ENCODE data around the gene RAB35.

Gene RAB35

DNA sequence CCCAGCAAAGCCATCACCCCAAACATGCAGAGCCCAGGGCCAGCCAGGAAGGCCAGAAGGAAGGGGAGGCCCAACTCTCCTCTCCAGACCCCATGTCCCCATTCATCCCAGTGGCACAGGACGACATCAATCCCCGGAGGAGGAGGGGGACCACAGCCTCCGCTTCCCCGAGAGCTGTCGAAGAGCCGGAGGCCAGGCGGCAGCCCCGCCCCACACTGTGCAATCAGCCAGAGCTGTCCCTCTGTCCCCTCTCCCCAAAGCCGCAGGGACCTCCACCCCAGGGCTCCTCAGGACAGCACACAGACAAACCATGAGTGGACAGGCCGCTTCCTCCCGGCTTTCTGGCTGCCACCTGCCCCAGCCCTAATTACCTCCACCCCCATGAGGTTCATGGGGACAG, 16.8 kb downstream of the RAB35 start:
- H3K27ac ChIP-seq (ENCODE audit: extremely low read depth, low read depth, low read length), result no peak overlapping the region
- H3K36me3 ChIP-seq (ENCODE audit: control insufficient read depth in 2 of 2, insufficient read depth in 1 of 2, low read length in 2 of 2), result peaks cover 0 to 84% of the 10 kb centered on the region in 2 experiments; a peak in 2 of 3 replicates
- POLR2A ChIA-PET, result no interaction called here
- TF ChIP-seq ZNF426 (tag by site-specific recombination; IDR thresholded peaks at IDR 0.05) (no peak), ZFP41 (tag by site-specific recombination; IDR thresholded peaks at IDR 0.05; ENCODE audit: borderline replicate concordance) (no peak)
- no peaks in the 10 kb centered on the region for H3K9me3 ChIP-seq (ENCODE audit: control insufficient read depth, insufficient read depth, low read depth, low read length)
- no peaks in the 10 kb centered on the region for H3K4me1 ChIP-seq (ENCODE audit: control insufficient read depth, insufficient read depth, low read length)
- no peak overlapping the region for H3K4me3 ChIP-seq (ENCODE audit: low read depth, low read length)
- CTCF ChIA-PET, result interaction anchor here (0.6 to 2.3 kb wide), 2 partner anchors 12 to 16 kb away, joined by 3 to 5 read pairs; no protein-coding TSS in a partner anchor

DNA sequence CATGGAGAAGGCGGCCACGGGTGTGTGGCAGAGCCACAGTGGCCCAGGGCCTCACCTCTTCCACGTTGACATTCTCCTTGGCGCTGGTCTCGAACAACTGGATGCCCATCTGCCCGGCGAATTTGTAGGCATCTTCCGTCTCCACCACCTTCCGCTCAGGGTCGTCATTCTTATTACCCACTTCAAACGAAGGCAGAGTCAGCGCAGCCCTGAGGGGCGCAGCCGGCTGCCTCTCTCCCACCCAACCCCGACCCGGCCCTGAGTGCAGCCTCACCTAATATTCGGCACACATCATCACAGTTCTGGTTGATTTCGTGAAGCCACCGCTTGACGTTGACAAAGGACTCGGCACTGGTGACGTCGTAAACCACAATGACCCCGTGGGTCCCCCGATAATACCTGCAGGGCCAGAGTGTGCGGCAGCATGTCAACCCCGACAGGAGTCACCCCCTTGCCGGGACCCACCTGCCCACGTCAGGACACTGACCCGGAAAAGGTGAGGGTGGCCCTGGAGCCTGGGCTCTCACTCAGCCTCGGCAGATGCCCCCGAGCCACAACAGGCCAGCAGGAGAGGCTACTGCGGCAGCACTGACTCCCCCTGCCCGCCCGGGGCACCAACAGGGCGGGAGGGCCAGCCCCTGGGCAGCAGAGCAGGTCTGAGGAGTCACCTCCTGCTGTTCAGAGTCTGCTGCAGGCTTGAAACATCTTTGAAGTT, 17.6 kb downstream of the RAB35 start:
- TF ChIP-seq ZNF571 (tag by site-specific recombination; IDR thresholded peaks at IDR 0.05), result no peak
- TF ChIP-seq, protein P1, sequence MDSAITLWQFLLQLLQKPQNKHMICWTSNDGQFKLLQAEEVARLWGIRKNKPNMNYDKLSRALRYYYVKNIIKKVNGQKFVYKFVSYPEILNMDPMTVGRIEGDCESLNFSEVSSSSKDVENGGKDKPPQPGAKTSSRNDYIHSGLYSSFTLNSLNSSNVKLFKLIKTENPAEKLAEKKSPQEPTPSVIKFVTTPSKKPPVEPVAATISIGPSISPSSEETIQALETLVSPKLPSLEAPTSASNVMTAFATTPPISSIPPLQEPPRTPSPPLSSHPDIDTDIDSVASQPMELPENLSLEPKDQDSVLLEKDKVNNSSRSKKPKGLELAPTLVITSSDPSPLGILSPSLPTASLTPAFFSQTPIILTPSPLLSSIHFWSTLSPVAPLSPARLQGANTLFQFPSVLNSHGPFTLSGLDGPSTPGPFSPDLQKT (IDR thresholded peaks at IDR 0.05; ENCODE audit: borderline replicate concordance, low read depth, low read length), result no peak
- TF ChIP-seq, protein P2, sequence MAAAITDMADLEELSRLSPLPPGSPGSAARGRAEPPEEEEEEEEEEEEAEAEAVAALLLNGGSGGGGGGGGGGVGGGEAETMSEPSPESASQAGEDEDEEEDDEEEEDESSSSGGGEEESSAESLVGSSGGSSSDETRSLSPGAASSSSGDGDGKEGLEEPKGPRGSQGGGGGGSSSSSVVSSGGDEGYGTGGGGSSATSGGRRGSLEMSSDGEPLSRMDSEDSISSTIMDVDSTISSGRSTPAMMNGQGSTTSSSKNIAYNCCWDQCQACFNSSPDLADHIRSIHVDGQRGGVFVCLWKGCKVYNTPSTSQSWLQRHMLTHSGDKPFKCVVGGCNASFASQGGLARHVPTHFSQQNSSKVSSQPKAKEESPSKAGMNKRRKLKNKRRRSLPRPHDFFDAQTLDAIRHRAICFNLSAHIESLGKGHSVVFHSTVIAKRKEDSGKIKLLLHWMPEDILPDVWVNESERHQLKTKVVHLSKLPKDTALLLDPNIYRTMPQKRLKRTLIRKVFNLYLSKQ (tag by site-specific recombination; IDR thresholded peaks at IDR 0.05; ENCODE audit: borderline replicate concordance), result no peak
- no peak for TF ChIP-seq WT1 (tag by site-specific recombination; IDR thresholded peaks at IDR 0.05)
- TF ChIP-seq, protein P3, sequence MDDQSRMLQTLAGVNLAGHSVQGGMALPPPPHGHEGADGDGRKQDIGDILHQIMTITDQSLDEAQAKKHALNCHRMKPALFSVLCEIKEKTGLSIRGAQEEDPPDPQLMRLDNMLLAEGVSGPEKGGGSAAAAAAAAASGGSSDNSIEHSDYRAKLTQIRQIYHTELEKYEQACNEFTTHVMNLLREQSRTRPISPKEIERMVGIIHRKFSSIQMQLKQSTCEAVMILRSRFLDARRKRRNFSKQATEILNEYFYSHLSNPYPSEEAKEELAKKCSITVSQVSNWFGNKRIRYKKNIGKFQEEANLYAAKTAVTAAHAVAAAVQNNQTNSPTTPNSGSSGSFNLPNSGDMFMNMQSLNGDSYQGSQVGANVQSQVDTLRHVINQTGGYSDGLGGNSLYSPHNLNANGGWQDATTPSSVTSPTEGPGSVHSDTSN (CRISPR knock-in tag; IDR thresholded peaks at IDR 0.05), result no peak
- no peak for TF ChIP-seq ZBTB1 (tag by site-specific recombination; IDR thresholded peaks at IDR 0.05)
- TF ChIP-seq MEIS1 (CRISPR knock-in tag; IDR thresholded peaks at IDR 0.05; ENCODE audit: borderline replicate concordance), result no peak
- TF ChIP-seq ZNF433 (tag by site-specific recombination; IDR thresholded peaks at IDR 0.05; ENCODE audit: low read depth), result no peak
- CTCF ChIA-PET, result no interaction called here
- no peak overlapping the region for H3K4me3 ChIP-seq (ENCODE audit: low read depth, low read length)
- POLR2A ChIA-PET, result no interaction called here
- 0 out of 2 replicates have a peak, but pooled peaks cover 2% of the 10 kb centered on the region for H3K4me1 ChIP-seq (ENCODE audit: control insufficient read depth, insufficient read depth, low read length)
- H3K27ac ChIP-seq (ENCODE audit: extremely low read depth, low read depth, low read length), result no peak overlapping the region
- H3K9me3 ChIP-seq (ENCODE audit: control insufficient read depth, insufficient read depth, low read depth, low read length), result no peaks in the 10 kb centered on the region
- peaks cover 0 to 81% of the 10 kb centered on the region in 2 experiments; a peak in 2 of 3 replicates for H3K36me3 ChIP-seq (ENCODE audit: control insufficient read depth in 2 of 2, insufficient read depth in 1 of 2, low read length in 2 of 2)

DNA sequence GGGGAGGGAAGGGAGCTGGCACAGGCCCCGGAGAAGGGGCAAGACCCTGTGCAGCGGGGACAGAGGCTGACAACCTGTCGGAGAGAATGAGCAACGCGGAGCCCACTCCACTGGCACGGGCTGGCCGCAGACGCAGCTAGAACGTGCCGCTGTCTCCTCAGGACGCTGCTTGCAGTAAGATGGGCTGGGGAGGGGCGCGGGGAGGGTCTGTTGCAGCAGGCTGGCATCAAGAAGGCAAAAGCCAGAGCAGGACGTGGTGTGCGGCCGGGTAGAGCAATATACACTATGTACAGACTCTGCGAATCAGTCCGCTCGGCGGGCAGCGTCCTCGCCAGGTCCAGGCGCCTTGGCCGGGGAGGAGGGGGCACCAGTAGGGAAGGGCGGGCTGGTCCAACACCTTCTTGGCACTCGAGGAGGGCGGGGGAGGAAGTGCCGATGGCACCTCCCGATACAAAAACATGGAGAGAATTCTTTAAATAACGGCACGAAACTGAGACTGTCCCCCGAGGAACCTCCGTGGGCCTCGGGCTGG, 19.8 kb downstream of the RAB35 start:
- no peak overlapping the region for H3K27ac ChIP-seq (ENCODE audit: extremely low read depth, low read depth, low read length)
- H3K36me3 ChIP-seq (ENCODE audit: control insufficient read depth in 2 of 2, insufficient read depth in 1 of 2, low read length in 2 of 2), result peaks cover 0 to 72% of the 10 kb centered on the region in 2 experiments; a peak in 2 of 3 replicates
- ChIA-PET POLR2A (interaction anchor here (1.0 kb wide), 1 partner anchor 105 kb away, joined by 4 read pairs; no protein-coding TSS in a partner anchor), CTCF (interaction anchor here (0.6 kb wide), 1 partner anchor 15 kb away, joined by 5 read pairs; no protein-coding TSS in a partner anchor)
- H3K4me1 ChIP-seq (ENCODE audit: control insufficient read depth, insufficient read depth, low read length), result 0 out of 2 replicates have a peak, but pooled peaks cover 6% of the 10 kb centered on the region
- H3K9me3 ChIP-seq (ENCODE audit: control insufficient read depth, insufficient read depth, low read depth, low read length), result no peaks in the 10 kb centered on the region
- TF ChIP-seq HOXD13 (CRISPR knock-in tag; IDR thresholded peaks at IDR 0.05; ENCODE audit: borderline replicate concordance), result no peak
- TF ChIP-seq, protein P4, sequence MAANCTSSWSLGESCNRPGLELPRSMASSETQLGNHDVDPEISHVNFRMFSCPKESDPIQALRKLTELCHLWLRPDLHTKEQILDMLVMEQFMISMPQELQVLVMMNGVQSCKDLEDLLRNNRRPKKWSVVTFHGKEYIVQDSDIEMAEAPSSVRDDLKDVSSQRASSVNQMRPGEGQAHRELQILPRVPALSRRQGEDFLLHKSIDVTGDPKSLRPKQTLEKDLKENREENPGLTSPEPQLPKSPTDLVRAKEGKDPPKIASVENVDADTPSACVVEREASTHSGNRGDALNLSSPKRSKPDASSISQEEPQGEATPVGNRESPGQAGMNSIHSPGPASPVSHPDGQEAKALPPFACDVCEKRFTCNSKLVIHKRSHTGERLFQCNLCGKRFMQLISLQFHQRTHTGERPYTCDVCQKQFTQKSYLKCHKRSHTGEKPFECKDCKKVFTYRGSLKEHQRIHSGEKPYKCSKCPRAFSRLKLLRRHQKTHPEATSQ (tag by site-specific recombination; IDR thresholded peaks at IDR 0.05), result no peak
- TF ChIP-seq ZNF174 (tag by site-specific recombination; IDR thresholded peaks at IDR 0.05), result no peak
- no peak for TF ChIP-seq ZNF211 (tag by site-specific recombination; IDR thresholded peaks at IDR 0.05; ENCODE audit: low read depth)
- no peak for TF ChIP-seq ZNF324 (tag by site-specific recombination; IDR thresholded peaks at IDR 0.05)
- H3K4me3 ChIP-seq (ENCODE audit: low read depth, low read length), result no peak overlapping the region

All from HEK293 (cell line).